Measurements from ENCODE around the gene DNAJC5G.
A peak's percentile ranks its signal among the peaks of the same experiment; 100 is the strongest.

DNA sequence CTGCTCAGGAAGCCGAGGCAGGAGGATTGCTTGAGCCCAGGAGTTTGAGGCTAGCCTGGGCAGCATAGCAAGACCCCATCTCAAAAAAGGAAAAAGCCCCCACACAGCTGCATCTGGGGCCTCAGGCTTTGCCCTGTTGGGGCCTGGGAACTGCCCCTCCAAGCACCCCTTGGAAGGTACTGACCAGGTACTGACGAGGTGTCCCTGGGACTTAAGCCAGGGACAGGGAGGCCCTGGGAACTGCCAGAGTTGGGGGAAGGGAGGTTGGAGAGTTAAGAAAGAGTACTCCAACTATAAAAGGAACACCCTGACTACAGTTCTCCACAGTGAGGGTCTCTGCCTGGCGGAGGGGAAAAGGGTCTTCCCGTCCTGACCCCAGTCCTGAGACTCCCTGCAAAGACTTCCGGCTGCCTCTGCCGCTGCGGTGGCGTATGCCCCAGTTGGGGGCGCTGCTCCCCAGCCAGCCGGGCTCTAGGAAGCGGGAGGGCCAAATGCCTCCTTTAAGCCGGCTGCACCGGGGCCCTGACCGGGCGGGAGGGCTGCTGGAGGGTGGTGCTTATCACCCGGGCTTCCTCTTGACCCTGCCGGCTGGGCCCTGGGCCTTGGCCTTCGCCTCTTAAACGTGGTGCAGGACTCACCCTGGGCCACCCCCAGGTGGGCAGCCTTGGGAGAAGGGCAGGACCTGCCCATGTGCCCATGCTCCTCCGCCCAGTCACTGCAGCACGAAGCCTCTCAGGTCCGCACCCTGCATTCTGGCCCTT is 25.2 kb upstream of the DNAJC5G start:
- no peak; the same call in 1 of the 2 replicates for TF ChIP-seq MTA1 (CRISPR knock-in tag; IDR thresholded peaks at IDR 0.05; ENCODE audit: borderline replicate concordance)
- no peak for TF ChIP-seq CREB1 (IDR thresholded peaks at IDR 0.05)
- TF ChIP-seq CREB1 (CRISPR knock-in tag; IDR thresholded peaks at IDR 0.05), result no peak
- TF ChIP-seq, protein P1, sequence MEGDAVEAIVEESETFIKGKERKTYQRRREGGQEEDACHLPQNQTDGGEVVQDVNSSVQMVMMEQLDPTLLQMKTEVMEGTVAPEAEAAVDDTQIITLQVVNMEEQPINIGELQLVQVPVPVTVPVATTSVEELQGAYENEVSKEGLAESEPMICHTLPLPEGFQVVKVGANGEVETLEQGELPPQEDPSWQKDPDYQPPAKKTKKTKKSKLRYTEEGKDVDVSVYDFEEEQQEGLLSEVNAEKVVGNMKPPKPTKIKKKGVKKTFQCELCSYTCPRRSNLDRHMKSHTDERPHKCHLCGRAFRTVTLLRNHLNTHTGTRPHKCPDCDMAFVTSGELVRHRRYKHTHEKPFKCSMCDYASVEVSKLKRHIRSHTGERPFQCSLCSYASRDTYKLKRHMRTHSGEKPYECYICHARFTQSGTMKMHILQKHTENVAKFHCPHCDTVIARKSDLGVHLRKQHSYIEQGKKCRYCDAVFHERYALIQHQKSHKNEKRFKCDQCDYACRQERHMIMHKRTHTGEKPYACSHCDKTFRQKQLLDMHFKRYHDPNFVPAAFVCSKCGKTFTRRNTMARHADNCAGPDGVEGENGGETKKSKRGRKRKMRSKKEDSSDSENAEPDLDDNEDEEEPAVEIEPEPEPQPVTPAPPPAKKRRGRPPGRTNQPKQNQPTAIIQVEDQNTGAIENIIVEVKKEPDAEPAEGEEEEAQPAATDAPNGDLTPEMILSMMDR (CRISPR knock-in tag; IDR thresholded peaks at IDR 0.05), result peak; percentile 99
- no peak for TF ChIP-seq EZH2 (conservative IDR thresholded peaks at IDR 0.05; ENCODE audit: low read depth, low read length)
- TF ChIP-seq NR1H2 (CRISPR knock-in tag; IDR thresholded peaks at IDR 0.05; ENCODE audit: borderline replicate concordance, low read depth), result no peak
- TF ChIP-seq ZNF674 (CRISPR knock-in tag; IDR thresholded peaks at IDR 0.05; ENCODE audit: low read depth), result no peak
- no peak for TF ChIP-seq CHD2 (IDR thresholded peaks at IDR 0.05; ENCODE audit: low read depth, low read length)
- no peak for TF ChIP-seq HMG20B (CRISPR knock-in tag; conservative IDR thresholded peaks at IDR 0.05)
- no peak for TF ChIP-seq NCOR1 (IDR thresholded peaks at IDR 0.05; ENCODE audit: borderline replicate concordance, low read length)
- TF ChIP-seq, protein P2, sequence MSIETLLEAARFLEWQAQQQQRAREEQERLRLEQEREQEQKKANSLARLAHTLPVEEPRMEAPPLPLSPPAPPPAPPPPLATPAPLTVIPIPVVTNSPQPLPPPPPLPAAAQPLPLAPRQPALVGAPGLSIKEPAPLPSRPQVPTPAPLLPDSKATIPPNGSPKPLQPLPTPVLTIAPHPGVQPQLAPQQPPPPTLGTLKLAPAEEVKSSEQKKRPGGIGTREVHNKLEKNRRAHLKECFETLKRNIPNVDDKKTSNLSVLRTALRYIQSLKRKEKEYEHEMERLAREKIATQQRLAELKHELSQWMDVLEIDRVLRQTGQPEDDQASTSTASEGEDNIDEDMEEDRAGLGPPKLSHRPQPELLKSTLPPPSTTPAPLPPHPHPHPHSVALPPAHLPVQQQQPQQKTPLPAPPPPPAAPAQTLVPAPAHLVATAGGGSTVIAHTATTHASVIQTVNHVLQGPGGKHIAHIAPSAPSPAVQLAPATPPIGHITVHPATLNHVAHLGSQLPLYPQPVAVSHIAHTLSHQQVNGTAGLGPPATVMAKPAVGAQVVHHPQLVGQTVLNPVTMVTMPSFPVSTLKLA (IDR thresholded peaks at IDR 0.05), result no peak
- TF ChIP-seq, protein P3, sequence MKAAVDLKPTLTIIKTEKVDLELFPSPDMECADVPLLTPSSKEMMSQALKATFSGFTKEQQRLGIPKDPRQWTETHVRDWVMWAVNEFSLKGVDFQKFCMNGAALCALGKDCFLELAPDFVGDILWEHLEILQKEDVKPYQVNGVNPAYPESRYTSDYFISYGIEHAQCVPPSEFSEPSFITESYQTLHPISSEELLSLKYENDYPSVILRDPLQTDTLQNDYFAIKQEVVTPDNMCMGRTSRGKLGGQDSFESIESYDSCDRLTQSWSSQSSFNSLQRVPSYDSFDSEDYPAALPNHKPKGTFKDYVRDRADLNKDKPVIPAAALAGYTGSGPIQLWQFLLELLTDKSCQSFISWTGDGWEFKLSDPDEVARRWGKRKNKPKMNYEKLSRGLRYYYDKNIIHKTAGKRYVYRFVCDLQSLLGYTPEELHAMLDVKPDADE (CRISPR knock-in tag; IDR thresholded peaks at IDR 0.05), result no peak
- no peak for TF ChIP-seq EP300 (IDR thresholded peaks at IDR 0.05; ENCODE audit: low read depth in 2 of 2, low read length in 2 of 2)
- TF ChIP-seq EP300 (CRISPR knock-in tag; IDR thresholded peaks at IDR 0.05; ENCODE audit: borderline replicate concordance), result no peak
- TF ChIP-seq CBX2 (IDR thresholded peaks at IDR 0.05; ENCODE audit: low read depth, low read length), result no peak
- TF ChIP-seq CBX2 (CRISPR knock-in tag; IDR thresholded peaks at IDR 0.05; ENCODE audit: low read depth), result 0 out of 2 replicates have a peak, but pooled peaks have one; percentile 35
